ENCODE data around the gene DECR2.
A peak's percentile ranks its signal among the peaks of the same experiment; 100 is the strongest.

DNA sequence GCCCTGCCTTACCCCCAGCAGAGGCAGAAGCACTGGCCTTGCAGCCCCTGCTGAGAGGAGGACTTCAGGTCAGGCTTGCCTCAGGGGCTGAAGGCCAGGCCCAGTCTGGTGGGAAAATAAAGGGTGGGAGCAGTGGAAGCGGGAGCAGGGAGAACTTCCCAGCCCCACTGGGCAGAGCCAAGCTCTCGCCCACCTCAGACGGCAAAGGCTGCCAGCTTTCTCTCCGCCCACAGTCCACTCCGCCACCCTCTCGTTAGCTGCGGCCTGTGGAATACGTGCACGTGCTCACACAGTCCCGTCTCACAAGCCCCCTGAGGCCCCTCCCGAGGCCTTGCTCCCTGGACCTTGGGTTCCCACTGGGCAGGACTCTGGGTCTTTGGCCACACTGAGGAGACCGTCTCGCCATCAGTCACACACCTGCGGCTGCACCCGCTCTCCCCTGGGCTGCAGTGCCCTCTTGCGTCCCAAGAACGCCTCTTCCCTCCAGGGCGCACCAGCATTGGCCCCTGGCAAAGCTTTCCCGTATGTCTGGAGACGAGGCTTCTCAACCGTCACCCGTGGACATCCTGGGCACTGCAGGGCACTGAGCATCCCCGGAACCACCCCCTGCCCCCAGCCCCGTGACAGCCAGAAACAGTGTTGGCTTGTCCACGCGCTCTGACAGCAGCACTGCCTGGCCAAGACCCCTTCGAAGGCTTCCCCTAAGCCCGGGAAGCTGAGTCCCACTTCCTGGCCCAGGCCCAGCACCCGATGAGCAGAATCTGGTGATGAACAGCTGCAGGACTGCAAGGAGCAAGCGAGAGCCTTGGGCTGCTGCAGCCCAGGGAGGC, 39.6 kb upstream of the DECR2 start:
- TF ChIP-seq, protein P1, sequence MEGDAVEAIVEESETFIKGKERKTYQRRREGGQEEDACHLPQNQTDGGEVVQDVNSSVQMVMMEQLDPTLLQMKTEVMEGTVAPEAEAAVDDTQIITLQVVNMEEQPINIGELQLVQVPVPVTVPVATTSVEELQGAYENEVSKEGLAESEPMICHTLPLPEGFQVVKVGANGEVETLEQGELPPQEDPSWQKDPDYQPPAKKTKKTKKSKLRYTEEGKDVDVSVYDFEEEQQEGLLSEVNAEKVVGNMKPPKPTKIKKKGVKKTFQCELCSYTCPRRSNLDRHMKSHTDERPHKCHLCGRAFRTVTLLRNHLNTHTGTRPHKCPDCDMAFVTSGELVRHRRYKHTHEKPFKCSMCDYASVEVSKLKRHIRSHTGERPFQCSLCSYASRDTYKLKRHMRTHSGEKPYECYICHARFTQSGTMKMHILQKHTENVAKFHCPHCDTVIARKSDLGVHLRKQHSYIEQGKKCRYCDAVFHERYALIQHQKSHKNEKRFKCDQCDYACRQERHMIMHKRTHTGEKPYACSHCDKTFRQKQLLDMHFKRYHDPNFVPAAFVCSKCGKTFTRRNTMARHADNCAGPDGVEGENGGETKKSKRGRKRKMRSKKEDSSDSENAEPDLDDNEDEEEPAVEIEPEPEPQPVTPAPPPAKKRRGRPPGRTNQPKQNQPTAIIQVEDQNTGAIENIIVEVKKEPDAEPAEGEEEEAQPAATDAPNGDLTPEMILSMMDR (conservative IDR thresholded peaks at IDR 0.05; ENCODE audit: low read length) = peak; percentile 64
- TF ChIP-seq EZH2phosphoT487 (IDR thresholded peaks at IDR 0.05; ENCODE audit: borderline replicate concordance) = no peak

Data from Loucy (cell line).